Thymus (tissue), 11 donors: ENCODE data around the gene MT1M. TPM values are rescaled to one million over a fixed set of nuclear protein-coding genes. Genes with fewer than 3 reads are reported as not detected.

Source experiments
- DNase-seq, 9 donors: peaks; one replicate each; pipeline ENCODE4 v3.0.0-alpha.2; 2013; ENCODE audit warnings: low spot score in 9 of 9, low read depth in 6 of 9, missing footprints in 1 of 9
- H3K27ac ChIP-seq, 2 donors: one replicate each; pipeline ENCODE4 v1.5.1; 2013; ENCODE audit warnings: control low read depth in 1 of 2, low read depth in 1 of 2, low read length in 1 of 2, mild to moderate bottlenecking in 1 of 2, moderate library complexity in 1 of 2
- H3K27me3 ChIP-seq, 2 donors: one replicate each; pipeline ENCODE4 v1.5.1; 2013; ENCODE audit warnings: low read length in 1 of 2; ENCODE audit not compliant: control insufficient read depth in 2 of 2, insufficient read depth in 1 of 2
- H3K36me3 ChIP-seq, 2 donors: one replicate each; pipeline ENCODE4 v1.5.1; 2013; ENCODE audit warnings: low read length in 1 of 2, mild to moderate bottlenecking in 1 of 2, moderate library complexity in 1 of 2; ENCODE audit not compliant: control insufficient read depth in 2 of 2, insufficient read depth in 2 of 2
- H3K4me1 ChIP-seq, 2 donors: one replicate each; pipeline ENCODE4 v1.5.1; 2013; ENCODE audit warnings: low read length in 2 of 2; ENCODE audit not compliant: control insufficient read depth in 2 of 2, insufficient read depth in 2 of 2
- H3K4me3 ChIP-seq, 2 donors: one replicate each; pipeline ENCODE4 v1.5.1; 2013; ENCODE audit warnings: low read length in 2 of 2, control low read depth in 1 of 2, mild to moderate bottlenecking in 1 of 2
- H3K9me3 ChIP-seq, 2 donors: one replicate each; pipeline ENCODE4 v1.5.1; 2013; ENCODE audit warnings: low read length in 1 of 2, mild to moderate bottlenecking in 1 of 2; ENCODE audit not compliant: control insufficient read depth in 2 of 2, insufficient read depth in 1 of 2
- WGBS: extraction: QIAGEN DNeasy Blood & Tissue Kit; methylation state at CpG from one replicate; pipeline ENCODE4 v1.1.7; 2013; 5-methylcytosine and 5-hydroxymethylcytosine counted together
- polyA plus RNA-seq: library from polyadenylated mRNA; stranded (reverse); fragments of 200-250 nt; gene quantifications from one replicate; pipeline ENCODE4 v1.2.3, GENCODE V29; 2013
- total RNA-seq: library from RNA; stranded (reverse); fragments of 120-200 nt; gene quantifications from one replicate; pipeline ENCODE4 v1.2.4, GENCODE V29; 2013
- donor health status: healthy.

The MT1M gene
- total and polyA plus RNA-seq, 2 donors, result 0.28 to 97.7 TPM

DNA sequence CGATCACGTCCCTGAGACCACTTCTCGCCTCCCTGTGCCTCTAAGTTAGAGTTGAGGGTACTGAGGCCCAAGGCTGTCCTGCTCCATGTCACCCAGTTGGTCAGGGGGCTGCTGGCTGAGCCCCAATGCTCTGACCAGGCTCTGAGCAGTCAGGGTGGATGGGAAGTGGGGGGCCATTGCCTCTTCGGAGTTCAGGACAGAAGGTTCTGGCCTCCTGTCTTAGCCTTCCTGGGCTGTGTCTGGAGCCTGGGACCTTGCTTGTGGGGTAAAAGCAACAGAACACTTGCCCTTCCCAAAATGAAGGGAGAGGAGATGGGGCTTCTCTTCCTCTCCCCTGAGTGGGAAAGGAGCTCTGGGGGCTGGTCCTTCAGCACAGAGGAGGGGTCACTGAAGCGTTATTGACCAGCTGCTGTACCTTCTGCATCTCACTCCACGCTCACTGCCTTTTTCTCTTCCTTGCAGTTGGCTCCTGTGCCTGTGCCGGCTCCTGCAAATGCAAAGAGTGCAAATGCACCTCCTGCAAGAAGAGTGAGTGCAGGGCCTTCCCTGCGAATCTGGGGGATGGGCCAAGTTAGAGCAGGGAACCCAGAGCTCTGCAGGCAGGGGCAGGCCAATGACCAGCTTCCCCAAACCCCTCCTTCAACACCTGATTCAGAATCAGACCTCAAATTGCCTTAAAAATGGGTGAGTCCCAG, 50.4 kb downstream of the MT1M start:
- H3K9me3 ChIP-seq, result peaks cover 0 to 11% of the 10 kb centered on the region in 2 donors
- peak overlapping the region in 1 of 2 donors; percentile 87 for H3K27ac ChIP-seq
- H3K4me1 ChIP-seq, result peaks cover 18 to 22% of the 10 kb centered on the region in 2 donors
- peaks cover 0 to 18% of the 10 kb centered on the region in 2 donors for H3K27me3 ChIP-seq
- no peaks in the 10 kb centered on the region for H3K36me3 ChIP-seq
- no peak for DNase-seq
- H3K4me3 ChIP-seq, result peak overlapping the region; percentile 60 to 74
- WGBS, result 52% methylated on average over 8 of the region's 8 CpGs

Other genes starting within 250 kb of the MT1M start
- gene AMFR, start 207.1 kb upstream of the MT1M start, total RNA-seq, result 34.6 TPM
- 52.4 TPM for gene AMFR, start 207.1 kb upstream of the MT1M start, polyA plus RNA-seq
- 79.7 TPM for gene NUDT21, start 181.3 kb upstream of the MT1M start, total RNA-seq
- gene NUDT21, start 181.3 kb upstream of the MT1M start, polyA plus RNA-seq, result 40.3 TPM
- gene OGFOD1, start 181.1 kb upstream of the MT1M start, total RNA-seq, result 26.0 TPM
- 18.8 TPM for gene OGFOD1, start 181.1 kb upstream of the MT1M start, polyA plus RNA-seq
- 36.2 TPM for gene BBS2, start 112.6 kb upstream of the MT1M start, total RNA-seq
- 49.2 TPM for gene BBS2, start 112.6 kb upstream of the MT1M start, polyA plus RNA-seq
- gene MT4, start 67.6 kb upstream of the MT1M start, total RNA-seq, result 7.5 TPM
- gene MT4, start 67.6 kb upstream of the MT1M start, polyA plus RNA-seq, result 38.1 TPM
- gene MT3, start 43.1 kb upstream of the MT1M start, total RNA-seq, result 2.5 TPM
- 13.1 TPM for gene MT3, start 43.1 kb upstream of the MT1M start, polyA plus RNA-seq
- gene MT2A, start 24.1 kb upstream of the MT1M start, total RNA-seq, result 7.8 TPM
- 2,040 TPM for gene MT2A, start 24.1 kb upstream of the MT1M start, polyA plus RNA-seq
- gene MT1E, start 6.9 kb upstream of the MT1M start, total RNA-seq, result 2.1 TPM
- gene MT1E, start 6.9 kb upstream of the MT1M start, polyA plus RNA-seq, result 126 TPM
- gene MT1A, start 6.0 kb downstream of the MT1M start, total RNA-seq, result 1.2 TPM
- 285 TPM for gene MT1A, start 6.0 kb downstream of the MT1M start, polyA plus RNA-seq
- not detected for gene MT1B, start 19.2 kb downstream of the MT1M start, total RNA-seq
- gene MT1B, start 19.2 kb downstream of the MT1M start, polyA plus RNA-seq, result 4.7 TPM
- gene MT1F, start 25.3 kb downstream of the MT1M start, total RNA-seq, result 1.5 TPM
- 24.6 TPM for gene MT1F, start 25.3 kb downstream of the MT1M start, polyA plus RNA-seq
- 0.90 TPM for gene MT1G, start 35.4 kb downstream of the MT1M start, total RNA-seq
- 353 TPM for gene MT1G, start 35.4 kb downstream of the MT1M start, polyA plus RNA-seq
- 0.85 TPM for gene MT1H, start 37.2 kb downstream of the MT1M start, total RNA-seq
- gene MT1H, start 37.2 kb downstream of the MT1M start, polyA plus RNA-seq, result 50.7 TPM
- 21.2 TPM for gene MT1X, start 49.8 kb downstream of the MT1M start, total RNA-seq
- gene MT1X, start 49.8 kb downstream of the MT1M start, polyA plus RNA-seq, result 3,725 TPM
- 85.9 TPM for gene NUP93, start 97.5 kb downstream of the MT1M start, total RNA-seq
- 58.3 TPM for gene NUP93, start 97.5 kb downstream of the MT1M start, polyA plus RNA-seq
- 0.52 TPM for gene SLC12A3, start 232.5 kb downstream of the MT1M start, total RNA-seq
- 0.34 TPM for gene SLC12A3, start 232.5 kb downstream of the MT1M start, polyA plus RNA-seq